Measurements from ENCODE around the gene SPPL2B.
"Not testable (repeated sequence)": the region's sequence is repeated elsewhere in the genome, so short reads cannot be mapped to it uniquely, and the experiment has no call there.

The SPPL2B gene

DNA sequence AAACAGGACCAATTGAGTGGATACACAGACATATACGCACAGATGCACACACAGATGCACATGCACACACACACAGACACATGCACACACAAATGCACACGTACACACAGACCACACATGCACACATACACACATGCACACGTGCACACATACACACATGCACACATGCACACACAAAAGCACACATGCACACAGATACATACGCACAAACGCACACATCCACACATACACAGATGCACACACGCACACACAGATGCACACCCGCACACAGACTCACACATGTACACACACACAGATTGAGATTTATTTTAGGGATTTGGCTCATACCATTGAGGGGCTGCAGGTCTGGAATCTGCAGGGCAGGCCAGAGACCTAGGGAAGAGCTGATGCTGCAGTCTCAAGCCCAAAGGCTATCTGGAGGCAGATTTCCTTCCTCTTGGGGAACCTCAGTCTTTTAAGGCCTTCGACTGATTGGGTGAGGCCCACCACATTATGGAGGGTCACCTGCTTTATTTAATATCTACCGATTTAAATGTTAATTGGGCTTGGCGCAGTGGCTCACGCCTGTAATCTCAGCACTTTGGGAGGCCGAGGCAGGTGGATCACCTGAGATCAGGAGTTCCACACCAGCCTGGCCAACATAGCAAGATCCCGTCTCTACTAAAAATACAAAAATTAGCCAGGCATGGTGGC is 54.2 kb downstream of the SPPL2B start:
- DNase-seq, result no peak

DNA sequence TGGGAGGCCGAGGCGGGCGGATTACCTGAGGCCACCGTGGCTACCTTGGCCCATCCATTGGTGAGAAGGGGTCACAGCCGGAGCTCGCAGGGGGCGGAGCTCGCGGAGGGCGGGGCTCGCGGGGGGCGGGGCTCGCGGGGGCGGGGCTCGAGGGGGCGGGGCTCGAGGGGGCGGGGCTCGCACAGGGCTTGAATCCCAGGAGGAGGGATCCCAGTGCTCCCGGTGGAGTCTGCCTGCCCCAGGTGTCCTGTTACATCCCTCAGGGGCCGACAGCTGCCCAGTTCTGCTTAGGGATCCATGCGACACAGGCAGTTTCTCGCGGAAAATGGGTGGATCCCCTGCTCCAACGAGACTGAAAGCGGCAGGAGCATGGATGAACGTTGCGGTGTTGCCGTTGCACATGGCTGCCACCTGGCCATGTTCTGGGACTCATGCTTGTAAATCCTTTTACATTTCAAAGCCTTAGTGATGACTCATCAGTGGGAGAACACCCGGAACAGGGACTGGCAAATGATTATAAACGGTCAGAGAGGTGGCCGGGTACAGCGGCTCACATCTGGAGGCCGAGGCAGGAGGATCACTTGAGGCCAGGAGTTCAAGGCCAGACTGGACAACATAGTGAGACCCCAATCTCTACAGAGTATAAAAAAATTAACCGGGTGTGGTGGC is 56.7 kb downstream of the SPPL2B start:
- no peak for DNase-seq

DNA sequence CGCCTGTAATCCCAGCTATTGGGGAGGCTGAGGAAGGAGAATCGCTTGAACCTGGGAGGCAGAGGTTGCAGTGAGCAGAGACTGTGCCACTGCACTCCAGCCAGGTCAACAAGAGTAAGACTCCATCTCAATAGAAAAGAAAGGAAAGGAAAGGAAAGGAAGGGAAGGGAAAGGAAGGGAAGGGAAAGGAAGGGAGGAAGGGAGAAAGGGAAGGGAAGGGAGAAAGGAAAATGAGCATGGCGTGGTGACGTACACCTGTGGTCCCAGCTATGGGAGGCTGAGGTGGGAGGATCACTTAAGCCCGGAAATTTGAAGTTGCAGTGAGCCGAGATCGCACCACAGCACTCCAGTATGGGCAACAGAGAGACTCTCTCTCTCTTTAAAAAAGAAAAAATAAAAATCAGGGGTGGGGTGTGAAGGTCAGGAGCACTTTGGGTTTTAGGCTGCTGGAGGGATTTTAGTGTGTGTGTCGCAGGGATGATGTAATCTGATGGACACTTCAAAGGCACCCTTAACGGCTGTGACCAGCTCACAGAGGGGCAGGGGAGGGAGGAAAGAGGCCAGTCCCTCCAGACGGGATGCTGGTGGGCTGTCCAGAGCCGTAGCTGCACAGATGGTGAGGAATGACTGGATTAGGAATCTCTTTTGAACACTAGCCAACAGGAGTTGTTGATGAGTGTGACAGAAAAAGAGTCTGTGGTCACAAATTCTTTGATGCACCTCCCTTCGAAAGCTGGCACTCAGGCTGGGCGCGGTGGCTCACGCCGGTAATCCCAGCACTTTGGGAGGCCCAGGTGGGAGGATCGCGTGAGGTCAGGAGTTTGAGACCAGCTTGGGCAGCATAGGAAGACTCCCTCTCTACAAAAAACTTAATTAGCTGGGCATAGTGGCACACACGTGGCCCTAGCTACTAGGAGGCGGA is 59.1 kb downstream of the SPPL2B start:
- no peak for DNase-seq

DNA sequence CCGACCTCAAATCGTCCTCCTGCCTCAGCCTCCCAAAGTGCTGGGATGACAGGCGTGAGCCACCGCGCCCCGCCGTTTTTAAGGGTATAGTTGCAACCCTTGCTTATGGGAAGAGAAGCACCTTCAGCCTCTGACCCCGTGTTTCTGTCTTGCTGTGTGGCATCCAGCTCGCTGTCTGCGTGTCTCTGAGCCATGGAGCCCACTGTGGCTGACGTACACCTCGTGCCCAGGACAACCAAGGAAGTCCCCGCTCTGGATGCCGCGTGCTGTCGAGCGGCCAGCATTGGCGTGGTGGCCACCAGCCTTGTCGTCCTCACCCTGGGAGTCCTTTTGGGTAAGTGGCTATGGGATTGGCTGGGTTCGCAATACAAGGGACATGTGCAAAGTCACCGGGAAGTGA is 61.1 kb downstream of the SPPL2B start:
- DNase-seq, result no peak

DNA sequence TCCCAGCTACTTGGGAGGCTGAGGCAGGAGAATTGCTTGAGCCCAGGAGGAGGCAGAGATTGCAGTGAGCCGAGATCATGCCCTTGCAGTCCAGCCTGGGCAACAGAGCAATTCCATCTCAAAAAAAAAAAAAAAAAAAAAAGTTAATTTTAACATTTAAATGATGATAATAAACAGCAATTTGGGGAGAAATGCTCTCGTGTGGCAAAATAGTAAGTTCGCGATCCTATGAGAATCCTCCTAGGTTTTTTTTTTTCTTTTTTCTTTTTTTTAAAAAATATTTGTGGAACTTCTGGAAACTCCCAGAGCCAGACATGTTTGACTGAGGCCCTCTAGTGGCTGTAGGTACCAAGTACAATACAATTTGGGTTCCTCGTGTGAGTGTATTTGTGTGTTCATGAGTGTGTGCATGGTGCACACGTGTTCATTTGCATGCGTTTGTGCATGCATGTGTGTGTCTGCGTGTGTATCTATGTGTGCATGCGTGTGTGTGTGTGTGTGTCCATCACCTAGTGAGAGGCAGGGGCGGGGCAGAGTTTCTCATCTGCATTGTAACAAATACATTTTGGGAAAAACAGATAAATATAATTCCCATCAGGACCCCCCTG is 62.7 kb downstream of the SPPL2B start:
- DNase-seq, result peak; percentile 8

DNA sequence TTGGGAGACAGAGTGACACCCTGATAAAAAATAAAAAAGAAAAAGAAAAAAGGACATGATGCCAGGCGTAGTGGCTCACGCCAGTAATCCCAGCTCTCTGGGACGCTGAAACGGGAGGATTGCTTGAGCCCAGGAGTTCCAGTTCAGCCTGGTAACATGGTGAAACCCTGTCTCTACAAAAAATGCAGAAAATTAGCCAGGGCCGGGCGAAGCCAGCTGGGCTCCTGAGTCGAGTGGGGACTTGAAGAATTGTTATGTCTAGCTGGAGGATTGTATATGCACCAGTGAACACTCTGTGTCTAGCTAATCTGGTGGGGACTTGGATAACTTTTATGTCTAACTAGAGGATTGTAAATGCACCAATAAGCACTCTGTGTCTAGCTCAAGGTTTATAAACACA is 63.9 kb downstream of the SPPL2B start:
- no peak for DNase-seq

DNA sequence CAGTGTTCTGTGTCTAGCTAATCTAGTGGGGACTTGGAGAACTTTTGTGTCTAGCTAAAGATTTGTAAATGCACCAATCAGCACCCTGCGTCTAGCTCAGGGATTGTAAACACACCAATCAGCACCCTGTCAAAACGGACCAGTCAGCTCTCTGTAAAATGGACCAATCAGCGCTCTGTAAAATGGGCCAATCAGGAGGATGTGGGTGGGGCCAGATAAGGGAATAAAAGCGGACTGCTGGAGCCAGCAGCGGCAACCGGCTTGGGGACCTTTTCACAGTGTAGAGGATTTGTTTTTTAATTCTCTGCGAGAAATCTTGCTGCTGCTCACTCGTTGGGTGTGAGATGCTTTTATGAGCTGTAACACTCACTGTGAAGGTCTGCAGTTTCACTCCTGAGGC is 64.4 kb downstream of the SPPL2B start:
- DNase-seq, result not testable (repeated sequence)

DNA sequence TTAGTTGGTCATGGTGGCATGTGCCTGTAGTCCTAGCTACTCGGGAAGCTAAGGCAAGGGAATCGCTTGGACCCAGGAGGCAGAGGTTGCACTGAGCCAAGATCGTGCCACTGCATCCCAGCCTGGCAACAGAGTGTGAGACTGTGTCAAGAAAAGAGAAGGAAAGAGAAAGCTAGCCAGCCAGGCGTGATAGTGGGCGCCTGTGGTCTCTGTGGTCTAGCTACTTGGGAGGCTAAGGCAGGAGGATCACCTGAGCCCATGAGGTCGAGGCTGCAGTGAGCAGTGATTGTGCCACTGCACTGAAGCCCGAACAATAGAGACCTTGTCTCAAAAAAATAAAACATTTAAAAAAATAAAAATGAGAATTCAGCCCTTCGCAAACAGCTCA is 65.6 kb downstream of the SPPL2B start:
- DNase-seq, result no peak

DNA sequence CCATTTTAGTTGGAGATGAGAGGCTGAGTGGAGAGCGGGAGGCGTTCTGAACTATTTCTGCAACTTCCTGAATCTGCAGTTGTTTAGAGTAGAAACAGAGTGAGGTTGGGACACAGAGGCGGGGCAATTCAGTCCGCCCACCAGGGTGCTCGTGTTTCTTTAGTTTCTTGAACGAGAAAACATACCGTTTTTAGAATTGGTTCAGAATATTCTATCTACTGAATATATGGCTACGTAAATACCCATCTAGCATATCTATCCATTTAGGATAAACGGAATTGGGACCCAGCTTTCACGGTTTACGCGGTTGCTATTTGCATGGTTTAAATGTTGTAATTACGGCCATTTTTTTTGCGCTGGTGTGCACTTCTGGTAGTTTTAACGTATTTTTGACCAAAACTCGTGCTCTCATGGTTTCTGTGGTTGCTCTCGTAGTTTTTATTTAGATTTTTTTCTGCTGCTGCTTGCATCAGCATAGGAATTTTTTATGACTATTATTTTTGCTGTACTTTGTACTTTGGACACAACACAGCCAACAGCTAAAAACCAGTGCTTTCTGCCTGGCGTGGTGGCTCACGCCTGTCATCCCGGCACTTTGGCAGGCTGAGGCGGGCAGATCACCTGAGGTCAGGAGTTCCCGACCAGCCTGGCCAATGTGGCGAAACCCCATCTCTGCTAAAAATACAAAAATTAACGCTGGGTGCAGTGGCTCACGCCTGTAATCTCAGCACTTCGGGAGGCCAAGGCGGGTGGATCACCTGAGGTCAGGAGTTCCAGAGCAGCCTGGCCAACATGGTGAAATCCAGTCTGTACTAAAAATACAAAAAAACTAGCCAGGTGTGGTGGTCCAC is 66.2 kb downstream of the SPPL2B start:
- DNase-seq, result no peak

DNA sequence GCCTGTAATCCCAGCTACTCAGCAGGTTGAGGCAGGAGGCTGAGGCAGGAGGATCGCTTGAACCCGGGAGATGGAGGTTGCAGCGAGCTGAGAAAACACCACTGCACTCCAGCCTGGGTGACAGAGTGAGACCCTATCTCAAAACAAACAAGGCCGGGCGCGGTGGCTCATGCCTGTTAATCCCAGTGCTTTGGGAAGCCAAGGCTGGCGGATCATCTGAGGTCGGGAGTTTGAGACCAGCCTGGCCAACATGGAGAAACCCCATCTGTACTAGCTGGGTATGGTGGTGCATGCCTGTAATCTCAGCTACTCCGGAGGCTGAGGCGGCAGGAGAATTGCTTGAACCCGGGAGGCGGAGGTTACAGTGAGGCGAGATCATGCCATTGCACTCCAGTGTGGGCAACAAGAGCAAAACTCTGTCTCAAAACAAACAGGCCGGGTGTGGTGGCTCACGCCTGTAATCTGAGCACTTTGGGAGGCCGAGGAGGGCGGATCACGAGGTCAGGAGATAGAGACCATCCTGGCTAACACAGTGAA is 66.9 kb downstream of the SPPL2B start:
- not testable (repeated sequence) for DNase-seq

DNA sequence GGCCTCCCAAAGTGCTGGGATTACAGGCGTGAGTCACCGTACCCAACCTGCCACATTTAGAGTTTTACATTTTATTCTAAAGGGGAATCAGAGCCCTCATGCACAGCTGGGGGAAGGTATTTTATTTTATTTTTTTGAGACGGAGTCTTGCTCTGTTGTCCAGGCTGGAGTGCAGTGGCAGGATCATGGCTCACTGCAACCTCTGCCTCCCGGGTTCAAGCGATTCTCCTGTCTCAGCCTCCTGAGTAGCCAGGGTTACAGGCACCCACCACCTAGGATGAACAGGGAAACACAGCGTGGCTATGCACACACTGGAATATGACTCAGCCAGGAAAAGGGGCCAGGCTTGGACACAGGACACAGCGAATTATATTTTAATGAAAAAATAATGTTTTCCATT is 68.7 kb downstream of the SPPL2B start:
- DNase-seq, result not testable (repeated sequence)

DNA sequence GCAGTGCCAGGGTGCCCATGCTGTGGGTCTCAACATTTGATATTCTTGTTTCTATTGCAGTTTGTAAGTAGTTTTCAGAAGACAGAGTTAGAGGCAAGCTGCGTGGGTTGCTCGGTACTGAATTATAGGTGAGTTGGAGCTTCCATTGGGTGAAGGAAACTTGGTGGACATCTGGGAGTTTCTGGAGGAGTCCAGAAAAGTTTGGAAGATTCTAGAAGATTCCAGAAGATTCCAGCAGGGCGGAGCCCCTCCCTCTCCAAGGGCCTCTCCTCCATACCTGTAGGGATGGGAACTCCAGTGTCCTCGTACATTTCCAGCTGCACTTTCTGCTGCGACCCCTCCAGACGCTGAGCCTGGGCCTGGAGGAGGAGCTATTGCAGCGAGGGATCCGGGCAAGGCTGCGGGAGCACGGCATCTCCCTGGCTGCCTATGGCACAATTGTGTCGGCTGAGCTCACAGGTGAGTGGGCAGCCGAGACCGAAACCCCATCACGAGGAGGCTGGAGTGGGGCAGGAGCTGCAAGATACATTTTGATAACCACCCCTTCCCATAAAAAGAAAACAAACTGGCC is 70.3 kb downstream of the SPPL2B start:
- DNase-seq, result no peak

DNA sequence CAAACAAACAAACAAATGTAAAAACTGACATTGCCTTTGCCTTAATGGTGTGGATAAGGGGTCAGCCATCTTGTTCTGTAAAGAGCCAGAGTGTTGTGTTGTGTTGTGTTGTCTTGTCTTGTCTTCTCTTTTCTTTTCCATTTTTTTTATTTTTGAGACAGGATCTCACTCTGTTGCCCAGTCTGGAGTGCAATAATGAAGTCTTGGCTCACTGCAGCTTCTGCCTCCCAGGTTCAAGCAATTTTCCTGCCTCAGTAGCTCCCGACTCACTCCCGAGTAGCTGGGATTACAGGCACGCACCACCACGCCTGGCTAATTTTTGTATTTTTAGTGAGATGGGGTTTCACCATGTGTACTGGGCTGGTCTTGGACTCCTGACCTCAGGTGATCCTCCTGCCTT is 71.1 kb downstream of the SPPL2B start:
- no peak for DNase-seq

Measured in NCI-H510A treated with DMSO at 0.1 percent for 48 hours (cell line).